OCI-LY1 (cell line): ENCODE data around the gene RGS7BP.

ENCODE experiments used
- H2AFZ ChIP-seq: fragments of 200-600 bp; sonication (generic), shearing (Covaris generic); 2 replicates; pipeline ENCODE4 v1.6.0; 2014; ENCODE audit warnings: antibody characterized with exemption, mild to moderate bottlenecking, low read length
- H3F3A ChIP-seq: fragments of 200-600 bp; sonication (generic), shearing (Covaris generic); 2 replicates; pipeline ENCODE4 v1.6.0; 2014; ENCODE audit warnings: mild to moderate bottlenecking, antibody characterized with exemption, low read length, moderate library complexity; ENCODE audit not compliant: insufficient read depth
- H3K27ac ChIP-seq: fragments of 200-600 bp; sonication (generic); 2 replicates; pipeline ENCODE4 v1.5.1; 2014; ENCODE audit warnings: low read length, mixed run types, mild to moderate bottlenecking, low read depth; ENCODE audit not compliant: poor library complexity, severe bottlenecking
- H3K27me3 ChIP-seq: fragments of 200-600 bp; sonication (generic); 2 replicates; pipeline ENCODE4 v1.6.0; 2014; ENCODE audit warnings: antibody characterized with exemption, mild to moderate bottlenecking, low read length, moderate library complexity; ENCODE audit not compliant: insufficient read depth
- H3K36me3 ChIP-seq: fragments of 200-600 bp; sonication (generic); 2 replicates; pipeline ENCODE4 v1.6.1; 2014; ENCODE audit warnings: mild to moderate bottlenecking, antibody characterized with exemption, low read length, moderate library complexity, mixed read lengths; ENCODE audit not compliant: insufficient read depth
- H3K4me1 ChIP-seq: fragments of 200-600 bp; sonication (generic); 2 replicates; pipeline ENCODE4 v1.5.1; 2014; ENCODE audit warnings: mild to moderate bottlenecking, low read length, moderate library complexity; ENCODE audit not compliant: insufficient read depth, severe bottlenecking
- H3K4me2 ChIP-seq: fragments of 200-600 bp; sonication (generic), shearing (Covaris generic); 2 replicates; pipeline ENCODE4 v1.6.1; 2014; ENCODE audit warnings: low read length
- H3K4me3 ChIP-seq: fragments of 200-600 bp; sonication (generic); 2 replicates; pipeline ENCODE4 v1.5.1; 2014; ENCODE audit warnings: low read length, low read depth, mild to moderate bottlenecking, mixed read lengths; ENCODE audit not compliant: poor library complexity, severe bottlenecking
- H3K79me2 ChIP-seq: fragments of 200-600 bp; shearing (Covaris generic); 2 replicates; pipeline ENCODE4 v1.6.1; 2016; ENCODE audit warnings: mixed run types, low read length, mixed read lengths; ENCODE audit not compliant: insufficient read depth
- H3K9ac ChIP-seq: fragments of 200-600 bp; sonication (generic), shearing (Covaris generic); 2 replicates; pipeline ENCODE4 v1.6.1; 2014; ENCODE audit warnings: mild to moderate bottlenecking, low read length, mixed read lengths
- H3K9me2 ChIP-seq: fragments of 200-600 bp; sonication (generic), shearing (Covaris generic); 2 replicates; pipeline ENCODE4 v1.6.1; 2014; ENCODE audit warnings: low read depth, mild to moderate bottlenecking, low read length, mixed read lengths
- H3K9me3 ChIP-seq: fragments of 200-600 bp; shearing (Covaris generic); 2 replicates; pipeline ENCODE4 v1.6.1; 2014; ENCODE audit warnings: low read length, mixed read lengths
- H4K20me1 ChIP-seq: fragments of 200-600 bp; sonication (generic), shearing (Covaris generic); 2 replicates; pipeline ENCODE4 v1.6.0; 2016; ENCODE audit warnings: mild to moderate bottlenecking, low read length; ENCODE audit not compliant: insufficient read depth
- EZH2 ChIP-seq: fragments of 200-600 bp; sonication (generic), shearing (Covaris generic); IDR thresholded peaks from 2 replicates; pipeline ENCODE4 v1.8.0; 2017; ENCODE audit warnings: borderline replicate concordance, mixed run types, mild to moderate bottlenecking, antibody characterized with exemption, low read length, moderate library complexity, mixed read lengths
- TF ChIP-seq, protein P1 (sequence below): fragments of 200-600 bp; sonication (generic), shearing (Covaris generic); IDR thresholded peaks from 2 replicates; pipeline ENCODE4 v1.5.1; 2017; ENCODE audit warnings: mild to moderate bottlenecking, antibody characterized with exemption, low read length, moderate library complexity, mixed read lengths

RGS7BP gene

GRCh38 chr5:64519263-64519662 lies 13.4 kb downstream of the RGS7BP start:
- Histone ChIP-seq H3K4me3 (no peak overlapping the region), H3F3A (no peaks in the 10 kb centered on the region), H2AFZ (no peak overlapping the region), H3K9me2 (no peaks in the 10 kb centered on the region), H3K36me3 (no peaks in the 10 kb centered on the region), H3K9ac (no peak overlapping the region), H3K4me2 (no peak overlapping the region), H3K79me2 (no peaks in the 10 kb centered on the region), H3K4me1 (no peaks in the 10 kb centered on the region), H4K20me1 (no peaks in the 10 kb centered on the region), H3K27me3 (no peaks in the 10 kb centered on the region), H3K9me3 (no peaks in the 10 kb centered on the region), H3K27ac (no peak overlapping the region)
- TF ChIP-seq EZH2: no peak
- TF ChIP-seq, protein P1, sequence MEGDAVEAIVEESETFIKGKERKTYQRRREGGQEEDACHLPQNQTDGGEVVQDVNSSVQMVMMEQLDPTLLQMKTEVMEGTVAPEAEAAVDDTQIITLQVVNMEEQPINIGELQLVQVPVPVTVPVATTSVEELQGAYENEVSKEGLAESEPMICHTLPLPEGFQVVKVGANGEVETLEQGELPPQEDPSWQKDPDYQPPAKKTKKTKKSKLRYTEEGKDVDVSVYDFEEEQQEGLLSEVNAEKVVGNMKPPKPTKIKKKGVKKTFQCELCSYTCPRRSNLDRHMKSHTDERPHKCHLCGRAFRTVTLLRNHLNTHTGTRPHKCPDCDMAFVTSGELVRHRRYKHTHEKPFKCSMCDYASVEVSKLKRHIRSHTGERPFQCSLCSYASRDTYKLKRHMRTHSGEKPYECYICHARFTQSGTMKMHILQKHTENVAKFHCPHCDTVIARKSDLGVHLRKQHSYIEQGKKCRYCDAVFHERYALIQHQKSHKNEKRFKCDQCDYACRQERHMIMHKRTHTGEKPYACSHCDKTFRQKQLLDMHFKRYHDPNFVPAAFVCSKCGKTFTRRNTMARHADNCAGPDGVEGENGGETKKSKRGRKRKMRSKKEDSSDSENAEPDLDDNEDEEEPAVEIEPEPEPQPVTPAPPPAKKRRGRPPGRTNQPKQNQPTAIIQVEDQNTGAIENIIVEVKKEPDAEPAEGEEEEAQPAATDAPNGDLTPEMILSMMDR: no peak

GRCh38 chr5:64526734-64527439 lies 21.1 kb downstream of the RGS7BP start:
- Histone ChIP-seq H3F3A (no peaks in the 10 kb centered on the region), H3K9me3 (no peaks in the 10 kb centered on the region), H4K20me1 (no peaks in the 10 kb centered on the region), H3K9ac (no peak overlapping the region), H3K4me3 (no peak overlapping the region), H3K27me3 (no peaks in the 10 kb centered on the region), H3K36me3 (no peaks in the 10 kb centered on the region), H3K27ac (no peak overlapping the region), H3K4me2 (no peak overlapping the region), H2AFZ (no peak overlapping the region), H3K4me1 (no peaks in the 10 kb centered on the region), H3K9me2 (no peaks in the 10 kb centered on the region), H3K79me2 (no peaks in the 10 kb centered on the region)
- TF ChIP-seq, protein P1: no peak
- no peak for TF ChIP-seq EZH2

DNA sequence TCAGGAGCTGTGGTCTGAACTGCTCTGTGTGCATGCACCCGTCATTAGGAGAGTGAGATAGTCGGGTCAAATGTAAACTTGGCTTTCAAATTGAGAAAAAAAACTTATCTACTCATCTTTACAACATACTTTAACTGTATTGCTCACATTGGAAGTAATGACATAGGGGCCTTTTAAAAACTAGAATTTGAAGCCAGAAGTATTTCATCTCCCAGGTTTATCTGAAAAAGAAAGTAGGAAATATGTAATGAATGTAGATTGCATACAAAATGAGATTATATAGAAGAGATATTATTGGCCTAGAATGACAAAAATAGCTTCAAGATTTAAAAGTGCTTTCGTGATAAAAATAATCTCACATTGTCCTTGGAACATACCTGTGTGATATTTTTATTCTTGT lies 24.3 kb downstream of the RGS7BP start:
- H3K4me2 ChIP-seq: no peak overlapping the region
- no peaks in the 10 kb centered on the region for H4K20me1 ChIP-seq
- H3F3A ChIP-seq: no peaks in the 10 kb centered on the region
- H2AFZ ChIP-seq: no peak overlapping the region
- no peaks in the 10 kb centered on the region for H3K9me3 ChIP-seq
- H3K4me3 ChIP-seq: no peak overlapping the region
- H3K36me3 ChIP-seq: no peaks in the 10 kb centered on the region
- no peaks in the 10 kb centered on the region for H3K4me1 ChIP-seq
- H3K27me3 ChIP-seq: no peaks in the 10 kb centered on the region
- no peak for TF ChIP-seq EZH2
- TF ChIP-seq, protein P1: no peak
- H3K27ac ChIP-seq: no peak overlapping the region
- no peaks in the 10 kb centered on the region for H3K9me2 ChIP-seq
- no peak overlapping the region for H3K9ac ChIP-seq
- no peaks in the 10 kb centered on the region for H3K79me2 ChIP-seq
